HCT116 (cell line): Measurements from ENCODE around the gene PCK2. TPM values are rescaled to one million over a fixed set of nuclear protein-coding genes. Genes with fewer than 3 reads are reported as not detected.

ENCODE experiments used
- ATAC-seq: fragments of 200-7000 bp; cut with Tn5 transposase; 2 replicates; pipeline ENCODE4 v1.9.1; 2020; ENCODE audit warnings: mild to moderate bottlenecking, moderate library complexity
- BruUV-seq: library from RNA; stranded (reverse); fragments of 400-500 nt; replicated peaks from 2 replicates; lab custom pipeline; 2021; lab: Mats Ljungman, UMichigan
- CTCF ChIA-PET: fragments of 300-600 bp; sonication (Branson Sonifier 250); formaldehyde crosslinking; loops from one replicate; lab custom pipeline; 2021; ENCODE audit warnings: antibody characterized with exemption; lab: Charles Lee
- POLR2A ChIA-PET: fragments of 300-600, 350-600 bp; sonication (Branson Sonifier 250); formaldehyde crosslinking; loops from one replicate; lab custom pipeline; 2021; ENCODE audit warnings: antibody characterized with exemption; lab: Charles Lee
- RAD21 ChIA-PET, 2 experiments: fragments of 300-600 bp; sonication (Branson Sonifier 250); formaldehyde crosslinking; loops; one replicate each; lab custom pipeline; 2023; ENCODE audit warnings: low total read pairs in 2 of 2; ENCODE audit not compliant: uncharacterized antibody in 2 of 2, unreplicated experiment in 2 of 2, low non-redundant PET in 1 of 2; lab: Charles Lee
- DNase-seq: peaks from one replicate; pipeline ENCODE4 v3.0.0-alpha.2; 2010; ENCODE audit warnings: low read depth, low spot score
- H2AFZ ChIP-seq: fragments of 200-600 bp; shearing (Covaris generic), sonication (generic); 2 replicates; pipeline ENCODE4 v1.6.1; 2017; ENCODE audit warnings: low read depth, mixed run types, mixed read lengths, antibody characterized with exemption, low read length; ENCODE audit not compliant: poor library complexity, severe bottlenecking
- H3K27ac ChIP-seq: 2 replicates; pipeline ENCODE4 v1.5.1; 2012; ENCODE audit warnings: low read depth, low read length
- H3K27me3 ChIP-seq: fragments of 200-600 bp; sonication (generic); 2 replicates; pipeline ENCODE4 v1.6.1; 2016; ENCODE audit warnings: mixed run types, low read length, mixed read lengths; ENCODE audit not compliant: insufficient read depth
- H3K36me3 ChIP-seq, 2 experiments: fragments of 200-500 bp in 1 of 2; fragments of 200-600 bp in 1 of 2; sonication (Bioruptor generic) in 1 of 2; sonication (generic) in 1 of 2; 2 replicates each; pipeline versions ENCODE4 v1.5.1 to v1.6.1; 2014 to 2016; ENCODE audit warnings: low read length in 2 of 2, inconsistent platforms in 1 of 2, mixed read lengths in 1 of 2, mixed run types in 1 of 2; ENCODE audit not compliant: insufficient read depth in 2 of 2, control insufficient read depth in 1 of 2
- H3K4me1 ChIP-seq, 2 experiments: fragments of 200-600 bp in 1 of 2; sonication (generic) in 1 of 2; 2 replicates each; pipeline versions ENCODE4 v1.5.1 to v1.6.1; 2012 to 2017; ENCODE audit warnings: low read length in 2 of 2, inconsistent platforms in 1 of 2, mild to moderate bottlenecking in 1 of 2, mixed read lengths in 1 of 2, mixed run types in 1 of 2, moderate library complexity in 1 of 2; ENCODE audit not compliant: insufficient read depth in 2 of 2, control insufficient read depth in 1 of 2
- H3K4me2 ChIP-seq: fragments of 200-600 bp; sonication (generic); 2 replicates; pipeline ENCODE4 v1.6.1; 2017; ENCODE audit warnings: mixed run types, low read length, mixed read lengths
- H3K4me3 ChIP-seq, 2 experiments: fragments of 200-600 bp in 1 of 2; sonication (generic) in 1 of 2; replicated peaks in 1 of 2; 2 replicates each; pipeline ENCODE4 v1.5.1; 2011 to 2016; ENCODE audit warnings: low read length in 2 of 2, control low read depth in 1 of 2, low read depth in 1 of 2, mild to moderate bottlenecking in 1 of 2, mixed read lengths in 1 of 2, mixed run types in 1 of 2
- H3K79me2 ChIP-seq: fragments of 200-600 bp; sonication (generic); 2 replicates; pipeline ENCODE4 v1.6.1; 2017; ENCODE audit warnings: mild to moderate bottlenecking, mixed run types, low read length, moderate library complexity, mixed read lengths; ENCODE audit not compliant: insufficient read depth
- H3K9ac ChIP-seq: fragments of 200-600 bp; sonication (generic); 2 replicates; pipeline ENCODE4 v1.6.1; 2016; ENCODE audit warnings: low read length, mixed read lengths
- H3K9me2 ChIP-seq: fragments of 200-600 bp; sonication (generic), shearing (Covaris generic); 2 replicates; pipeline ENCODE4 v1.6.1; 2017; ENCODE audit warnings: mixed run types, mild to moderate bottlenecking, moderate library complexity; ENCODE audit not compliant: insufficient read depth
- H3K9me3 ChIP-seq, 2 experiments: fragments of 200-500 bp in 1 of 2; fragments of 200-600 bp in 1 of 2; sonication (Bioruptor generic) in 1 of 2; sonication (generic) in 1 of 2; 2 replicates each; pipeline ENCODE4 v1.6.1; 2014 to 2017; ENCODE audit warnings: low read length in 2 of 2, mixed read lengths in 2 of 2, inconsistent platforms in 1 of 2, low read depth in 1 of 2, mild to moderate bottlenecking in 1 of 2, mixed run types in 1 of 2, moderate library complexity in 1 of 2; ENCODE audit not compliant: control insufficient read depth in 1 of 2, insufficient read depth in 1 of 2
- H4K20me1 ChIP-seq: fragments of 200-600 bp; sonication (generic), shearing (Covaris generic); 2 replicates; pipeline ENCODE4 v1.6.1; 2017; ENCODE audit warnings: mixed run types, mild to moderate bottlenecking, moderate library complexity; ENCODE audit not compliant: insufficient read depth
- CEBPB ChIP-seq: IDR thresholded peaks from 2 replicates; pipeline ENCODE4 v1.6.1; 2012; ENCODE audit warnings: low read depth
- CTCF ChIP-seq, 3 experiments: fragments of 200-600 bp in 1 of 3; sonication (generic) in 1 of 3; IDR thresholded peaks in 2 of 3; conservative IDR thresholded peaks in 1 of 3; 2 replicates each; pipeline ENCODE4 v1.5.1; 2012 to 2017; ENCODE audit warnings: low read depth in 2 of 3, low read length in 2 of 3, antibody characterized with exemption in 1 of 3, borderline replicate concordance in 1 of 3, control low read depth in 1 of 3, mild to moderate bottlenecking in 1 of 3, mixed read lengths in 1 of 3, mixed run types in 1 of 3, moderate library complexity in 1 of 3; ENCODE audit not compliant: insufficient read depth in 1 of 3
- EGR1 ChIP-seq: IDR thresholded peaks from 2 replicates; pipeline ENCODE4 v1.6.1; 2012; ENCODE audit warnings: low read depth
- EZH2 ChIP-seq: fragments of 200-600 bp; sonication (generic); IDR thresholded peaks from 2 replicates; pipeline ENCODE4 v1.6.1; 2017; ENCODE audit warnings: antibody characterized with exemption, mixed run types
- FOSL1 ChIP-seq: IDR thresholded peaks from 2 replicates; pipeline ENCODE4 v1.6.1; 2012; ENCODE audit warnings: low read depth
- JUND ChIP-seq: IDR thresholded peaks from 2 replicates; pipeline ENCODE4 v1.6.1; 2012
- MAX ChIP-seq: IDR thresholded peaks from 2 replicates; pipeline ENCODE4 v1.6.1; 2012
- POLR2A ChIP-seq: IDR thresholded peaks from 2 replicates; pipeline ENCODE4 v1.7.0; 2011; ENCODE audit warnings: borderline replicate concordance; ENCODE audit not compliant: insufficient read depth, insufficient read length; ENCODE audit errors: extremely low read depth
- POLR2AphosphoS5 ChIP-seq: IDR thresholded peaks from 2 replicates; pipeline ENCODE4 v1.6.1; 2011; ENCODE audit warnings: mild to moderate bottlenecking, low read depth, low read length, moderate library complexity
- RAD21 ChIP-seq: IDR thresholded peaks from 2 replicates; pipeline ENCODE4 v1.6.1; 2012; ENCODE audit warnings: low read depth, mild to moderate bottlenecking
- REST ChIP-seq: IDR thresholded peaks from 2 replicates; pipeline ENCODE4 v1.6.1; 2012; ENCODE audit warnings: low read depth
- SP1 ChIP-seq: IDR thresholded peaks from 2 replicates; pipeline ENCODE4 v1.6.1; 2012; ENCODE audit warnings: low read depth
- SRF ChIP-seq: IDR thresholded peaks from 2 replicates; pipeline ENCODE4 v1.6.1; 2012; ENCODE audit warnings: low read depth
- TCF7L2 ChIP-seq: IDR thresholded peaks from 2 replicates; pipeline ENCODE4 v1.7.0; 2011; ENCODE audit warnings: borderline replicate concordance, inconsistent platforms; ENCODE audit not compliant: insufficient read depth, insufficient read length; ENCODE audit errors: extremely low read depth
- YY1 ChIP-seq: IDR thresholded peaks from 2 replicates; pipeline ENCODE4 v1.6.1; 2011; ENCODE audit warnings: low read length, low read depth, moderate library complexity, mild to moderate bottlenecking; ENCODE audit not compliant: insufficient replicate concordance; ENCODE audit errors: extremely low read depth
- ZFX ChIP-seq: fragments of 450-650 bp; IDR thresholded peaks from 2 replicates; pipeline ENCODE4 v1.6.1; 2017
- ZNF274 ChIP-seq: fragments of 200-500 bp; sonication (Bioruptor generic); IDR thresholded peaks from 2 replicates; pipeline ENCODE4 v1.6.1; 2014; ENCODE audit warnings: mild to moderate bottlenecking, low read depth, low read length, inconsistent platforms
- intact Hi-C: fragments of 100-400 bp; cut with micrococcal nuclease; formaldehyde crosslinking; loops from 2 replicates; pipeline ENCODE4 v1.10.0; 2022
- total RNA-seq: library from RNA; stranded (reverse); gene quantifications from one replicate; pipeline ENCODE4 v1.2.1, GENCODE V29; 2021; ENCODE audit not compliant: unreplicated experiment
- TF ChIP-seq, protein P1 (sequence below): IDR thresholded peaks from 2 replicates; pipeline ENCODE4 v1.6.1; 2011; ENCODE audit warnings: mild to moderate bottlenecking, low read length, moderate library complexity; ENCODE audit not compliant: insufficient replicate concordance; ENCODE audit errors: extremely low read depth

Gene PCK2
- total RNA-seq, 1 experiment from 2014 or later: 94.1 TPM

GRCh38 chr14:24127673-24128072 is 33.6 kb downstream of the PCK2 start:
- no peaks in the 10 kb centered on the region for H3K27me3 ChIP-seq
- H3K79me2 ChIP-seq: no peaks in the 10 kb centered on the region
- ChIA-PET POLR2A (interaction anchor here (0.6 to 1.9 kb wide), 3 partner anchors 8 to 27 kb away, joined by 3 to 8 read pairs (median 5); partner anchors contain the start of genes EMC9 and PSME1), CTCF (interaction anchor here (0.8 kb wide), 1 partner anchor 70 kb away, joined by 3 read pairs; no protein-coding TSS in a partner anchor), RAD21 (interaction anchor here in 1 of 2 experiments (0.7 kb wide), 1 partner anchor 14 kb away, joined by 3 read pairs; no protein-coding TSS in a partner anchor)
- TF ChIP-seq RAD21: no peak
- no peak for TF ChIP-seq TCF7L2
- TF ChIP-seq SRF: no peak
- TF ChIP-seq EZH2: no peak
- no peak for TF ChIP-seq MAX
- no peak for TF ChIP-seq JUND
- no peak for TF ChIP-seq ZNF274
- no peak for TF ChIP-seq POLR2AphosphoS5
- no peak for TF ChIP-seq CTCF (IDR thresholded peaks at IDR 0.05 in 2 of 3, conservative IDR thresholded peaks at IDR 0.05 in 1 of 3; ENCODE audit: borderline replicate concordance in 1 of 3, insufficient read depth in 1 of 3, low read depth in 2 of 3, low read length in 2 of 3)
- TF ChIP-seq EGR1: no peak
- no peak for TF ChIP-seq POLR2A
- TF ChIP-seq YY1: no peak
- TF ChIP-seq, protein P1, sequence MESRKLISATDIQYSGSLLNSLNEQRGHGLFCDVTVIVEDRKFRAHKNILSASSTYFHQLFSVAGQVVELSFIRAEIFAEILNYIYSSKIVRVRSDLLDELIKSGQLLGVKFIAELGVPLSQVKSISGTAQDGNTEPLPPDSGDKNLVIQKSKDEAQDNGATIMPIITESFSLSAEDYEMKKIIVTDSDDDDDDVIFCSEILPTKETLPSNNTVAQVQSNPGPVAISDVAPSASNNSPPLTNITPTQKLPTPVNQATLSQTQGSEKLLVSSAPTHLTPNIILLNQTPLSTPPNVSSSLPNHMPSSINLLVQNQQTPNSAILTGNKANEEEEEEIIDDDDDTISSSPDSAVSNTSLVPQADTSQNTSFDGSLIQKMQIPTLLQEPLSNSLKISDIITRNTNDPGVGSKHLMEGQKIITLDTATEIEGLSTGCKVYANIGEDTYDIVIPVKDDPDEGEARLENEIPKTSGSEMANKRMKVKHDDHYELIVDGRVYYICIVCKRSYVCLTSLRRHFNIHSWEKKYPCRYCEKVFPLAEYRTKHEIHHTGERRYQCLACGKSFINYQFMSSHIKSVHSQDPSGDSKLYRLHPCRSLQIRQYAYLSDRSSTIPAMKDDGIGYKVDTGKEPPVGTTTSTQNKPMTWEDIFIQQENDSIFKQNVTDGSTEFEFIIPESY: no peak
- TF ChIP-seq FOSL1: no peak
- no peak for TF ChIP-seq CEBPB
- TF ChIP-seq ZFX: no peak
- no peak for TF ChIP-seq SP1
- TF ChIP-seq REST: no peak
- no peak overlapping the region for H2AFZ ChIP-seq
- H3K9ac ChIP-seq: no peak overlapping the region
- H4K20me1 ChIP-seq: no peaks in the 10 kb centered on the region
- intact Hi-C loops: no loop called here
- ATAC-seq (no peak), DNase-seq (no peak)
- H3K27ac ChIP-seq: no peak overlapping the region
- BruUV-seq: no TSS peak
- no peak overlapping the region for H3K4me2 ChIP-seq
- H3K36me3 ChIP-seq: peaks cover 0 to 3% of the 10 kb centered on the region in 2 experiments; a peak in 2 of 4 replicates
- H3K9me2 ChIP-seq: no peaks in the 10 kb centered on the region
- H3K9me3 ChIP-seq: no peaks in the 10 kb centered on the region
- no peaks in the 10 kb centered on the region for H3K4me1 ChIP-seq
- H3K4me3 ChIP-seq: no peak overlapping the region
